Measurements from ENCODE around the gene LPO. TPM values are rescaled to one million over a fixed set of nuclear protein-coding genes. Genes with fewer than 3 reads are reported as not detected.

Gene LPO
- total and polyA plus RNA-seq, 7 donors: 0.01 TPM; not detected in 6

DNA sequence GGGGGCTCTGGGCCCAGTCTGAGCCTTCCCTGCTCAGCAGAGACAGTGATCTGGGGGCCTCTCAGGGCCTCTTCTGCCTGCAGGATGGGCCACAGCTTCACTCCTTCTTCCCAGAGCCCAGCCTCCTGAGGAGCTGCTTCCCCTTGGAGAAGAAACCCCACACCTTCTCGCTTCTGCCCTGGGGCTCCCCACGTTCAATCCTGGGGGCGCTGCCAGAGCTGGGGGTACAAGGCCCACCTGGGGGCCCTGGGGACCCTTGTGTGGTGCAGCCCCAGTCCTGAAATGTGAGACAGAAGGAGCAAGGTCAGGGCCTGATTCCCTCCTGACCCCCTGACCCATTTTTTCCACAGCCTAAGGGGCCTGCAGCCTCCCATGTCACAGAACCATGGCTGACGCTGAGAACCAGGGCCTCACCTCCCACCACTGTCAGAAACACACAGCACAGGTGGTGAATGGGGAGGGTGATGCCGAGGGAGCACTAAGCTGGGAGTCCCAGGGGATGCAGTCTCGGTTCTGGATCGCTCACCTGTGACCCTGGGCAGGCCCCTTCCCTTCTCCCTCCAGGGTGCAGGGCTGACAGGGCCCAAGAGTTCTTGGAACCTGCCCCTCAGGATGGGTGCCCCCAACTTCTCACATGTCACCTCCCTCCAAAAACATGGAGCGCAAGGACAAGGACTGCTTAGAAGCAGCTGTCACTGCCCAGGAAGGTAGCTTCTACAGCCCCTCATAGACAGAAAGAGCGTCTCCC is 64.0 kb downstream of the LPO start:
- no peak overlapping the region for H3K4me3 ChIP-seq
- no peaks in the 10 kb centered on the region for H3K9me3 ChIP-seq
- intact Hi-C loops (cut with DNase I): loop anchor here in 1 of 2 donors (10.0 kb wide), 1 partner anchor 112 kb away; the partner anchor contains the start of gene RNF43
- no peaks in the 10 kb centered on the region for H3K36me3 ChIP-seq (ENCODE audit: insufficient read depth in 1 of 2, low read depth in 1 of 2)
- H3K4me1 ChIP-seq: no peaks in the 10 kb centered on the region
- no peak overlapping the region for H3K27ac ChIP-seq
- ATAC-seq (no peak), DNase-seq (no peak)
- TF ChIP-seq, protein P1, sequence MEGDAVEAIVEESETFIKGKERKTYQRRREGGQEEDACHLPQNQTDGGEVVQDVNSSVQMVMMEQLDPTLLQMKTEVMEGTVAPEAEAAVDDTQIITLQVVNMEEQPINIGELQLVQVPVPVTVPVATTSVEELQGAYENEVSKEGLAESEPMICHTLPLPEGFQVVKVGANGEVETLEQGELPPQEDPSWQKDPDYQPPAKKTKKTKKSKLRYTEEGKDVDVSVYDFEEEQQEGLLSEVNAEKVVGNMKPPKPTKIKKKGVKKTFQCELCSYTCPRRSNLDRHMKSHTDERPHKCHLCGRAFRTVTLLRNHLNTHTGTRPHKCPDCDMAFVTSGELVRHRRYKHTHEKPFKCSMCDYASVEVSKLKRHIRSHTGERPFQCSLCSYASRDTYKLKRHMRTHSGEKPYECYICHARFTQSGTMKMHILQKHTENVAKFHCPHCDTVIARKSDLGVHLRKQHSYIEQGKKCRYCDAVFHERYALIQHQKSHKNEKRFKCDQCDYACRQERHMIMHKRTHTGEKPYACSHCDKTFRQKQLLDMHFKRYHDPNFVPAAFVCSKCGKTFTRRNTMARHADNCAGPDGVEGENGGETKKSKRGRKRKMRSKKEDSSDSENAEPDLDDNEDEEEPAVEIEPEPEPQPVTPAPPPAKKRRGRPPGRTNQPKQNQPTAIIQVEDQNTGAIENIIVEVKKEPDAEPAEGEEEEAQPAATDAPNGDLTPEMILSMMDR (IDR thresholded peaks at IDR 0.05): no peak
- H3K27me3 ChIP-seq (ENCODE audit: insufficient read depth in 3 of 3, low read length in 2 of 3): peaks cover 0 to 2% (median 0%) of the 10 kb centered on the region in 3 donors
- 85 to 86% (median 85%) methylated on average over 7 to 9 of the region's 9 CpGs for WGBS, 3 donors

DNA sequence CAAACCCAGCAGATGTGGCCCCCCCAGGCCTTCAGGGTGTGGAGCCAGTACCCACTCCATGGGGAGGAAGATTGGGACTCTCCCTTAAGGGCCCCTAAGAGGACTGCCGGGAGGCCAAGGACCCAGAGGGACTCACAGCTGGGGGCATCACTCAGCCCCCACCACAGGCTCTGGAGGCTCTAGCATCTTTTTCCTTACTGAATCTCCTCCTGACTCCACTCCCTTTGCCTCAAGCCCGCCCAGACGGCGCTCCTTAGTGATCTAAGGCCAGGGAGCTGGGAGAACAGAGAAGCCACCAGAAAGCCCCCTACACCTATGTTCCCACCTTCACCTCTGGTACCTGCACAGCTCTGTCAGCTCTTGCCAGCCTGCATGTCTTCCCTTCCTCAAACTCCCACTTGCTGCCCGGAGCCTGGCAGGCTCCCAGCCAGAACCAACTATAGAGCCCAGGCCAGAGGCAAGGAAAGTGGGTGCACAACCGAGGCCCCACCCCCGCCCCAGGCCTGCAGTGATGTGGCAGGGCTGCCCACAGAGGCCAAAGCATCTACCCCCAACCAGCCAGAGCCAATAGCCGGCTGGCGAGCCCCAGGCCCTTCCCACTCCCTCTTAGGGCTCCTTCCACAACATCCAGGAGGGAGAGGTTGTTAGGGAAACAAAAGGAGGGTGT is 64.7 kb downstream of the LPO start:
- WGBS, 3 donors: 81 to 82% (median 81%) methylated on average over 8 to 9 of the region's 9 CpGs
- intact Hi-C loops (cut with DNase I): loop anchor here in 1 of 2 donors (10.0 kb wide), 1 partner anchor 112 kb away; the partner anchor contains the start of gene RNF43
- no peak for DNase-seq

DNA sequence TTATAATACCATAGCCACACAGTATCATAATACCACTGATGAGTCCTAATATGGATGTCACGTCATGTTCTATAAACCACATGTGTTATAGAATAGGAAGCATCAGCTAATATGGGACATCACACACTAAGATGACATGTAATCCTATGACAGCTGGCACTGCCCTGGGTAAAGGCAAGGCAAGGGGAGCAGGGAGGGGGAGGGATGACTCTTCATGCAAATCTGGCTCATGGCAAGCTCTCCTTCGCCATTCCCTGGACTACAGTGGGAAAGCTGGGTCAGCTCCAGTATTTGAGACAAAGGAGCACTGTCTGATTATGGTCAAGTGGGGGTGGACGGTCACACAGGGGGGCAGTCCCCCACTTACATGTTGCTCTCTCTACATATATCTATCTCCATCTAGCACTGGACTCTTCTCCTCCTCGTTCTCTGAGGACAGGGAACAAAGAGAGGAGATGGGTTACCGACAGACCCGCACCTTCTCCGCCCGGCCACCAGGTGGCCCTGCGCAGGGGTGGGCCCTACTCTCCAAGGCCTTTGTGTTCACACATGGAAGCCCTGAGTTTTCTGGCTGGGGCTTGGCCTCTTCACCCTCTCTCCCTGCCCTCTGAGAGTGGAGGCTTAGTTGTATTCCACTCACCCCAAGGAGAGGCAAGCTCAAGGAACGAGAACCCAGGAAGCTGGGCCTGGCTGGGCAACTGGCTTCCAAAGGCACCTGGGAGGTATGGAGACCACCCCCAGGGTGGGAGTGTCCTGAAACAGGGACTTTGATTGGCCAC is 65.8 kb downstream of the LPO start:
- peak; percentile 58 to 78 (median 58) for ATAC-seq
- no peak for DNase-seq
- 40 to 45% (median 44%) methylated on average over 10 of the region's 10 CpGs for WGBS, 3 donors
- intact Hi-C loops (cut with DNase I): loop anchor here in 1 of 2 donors (10.0 kb wide), 1 partner anchor 111 kb away; the partner anchor contains the start of gene RNF43
- no peaks in the 10 kb centered on the region for H3K27me3 ChIP-seq (ENCODE audit: insufficient read depth in 3 of 3, low read length in 2 of 3)
- no peak overlapping the region for H3K4me3 ChIP-seq
- H3K4me1 ChIP-seq: no peaks in the 10 kb centered on the region
- no peaks in the 10 kb centered on the region for H3K9me3 ChIP-seq
- TF ChIP-seq, protein P1 (IDR thresholded peaks at IDR 0.05): peak; percentile 66
- H3K36me3 ChIP-seq (ENCODE audit: insufficient read depth in 1 of 2, low read depth in 1 of 2): no peaks in the 10 kb centered on the region
- H3K27ac ChIP-seq: no peak overlapping the region

More for the DNA sequence above, 64.7 kb downstream of the LPO start:
- Histone ChIP-seq H3K9me3 (no peaks in the 10 kb centered on the region), H3K4me3 (no peak overlapping the region), H3K27ac (no peak overlapping the region), H3K36me3 (ENCODE audit: insufficient read depth in 1 of 2, low read depth in 1 of 2) (no peaks in the 10 kb centered on the region), H3K27me3 (ENCODE audit: insufficient read depth in 3 of 3, low read length in 2 of 3) (peaks cover 0 to 2% (median 0%) of the 10 kb centered on the region in 3 donors), H3K4me1 (no peaks in the 10 kb centered on the region)
- TF ChIP-seq, protein P1 (IDR thresholded peaks at IDR 0.05): no peak
- ATAC-seq: peak in 1 of 4 donors; percentile 29

GRCh38 chr17:58304750-58305486 is 66.5 kb downstream of the LPO start:
- ATAC-seq (no peak), DNase-seq (no peak)
- Histone ChIP-seq H3K9me3 (no peaks in the 10 kb centered on the region), H3K27me3 (ENCODE audit: insufficient read depth in 3 of 3, low read length in 2 of 3) (no peaks in the 10 kb centered on the region), H3K36me3 (ENCODE audit: insufficient read depth in 1 of 2, low read depth in 1 of 2) (no peaks in the 10 kb centered on the region), H3K4me1 (no peaks in the 10 kb centered on the region), H3K4me3 (no peak overlapping the region), H3K27ac (no peak overlapping the region)
- TF ChIP-seq, protein P1 (IDR thresholded peaks at IDR 0.05): no peak
- intact Hi-C loops (cut with DNase I): loop anchor here in 1 of 2 donors (10.0 kb wide), 1 partner anchor 110 kb away; the partner anchor contains the start of gene RNF43
- 81 to 86% (median 83%) methylated on average over 14 of the region's 14 CpGs for WGBS, 3 donors

Measured in psoas muscle (tissue), 8 donors.